ENCODE results near the gene FBN1.
A peak's percentile ranks its signal among the peaks of the same experiment; 100 is the strongest.

The FBN1 gene

DNA sequence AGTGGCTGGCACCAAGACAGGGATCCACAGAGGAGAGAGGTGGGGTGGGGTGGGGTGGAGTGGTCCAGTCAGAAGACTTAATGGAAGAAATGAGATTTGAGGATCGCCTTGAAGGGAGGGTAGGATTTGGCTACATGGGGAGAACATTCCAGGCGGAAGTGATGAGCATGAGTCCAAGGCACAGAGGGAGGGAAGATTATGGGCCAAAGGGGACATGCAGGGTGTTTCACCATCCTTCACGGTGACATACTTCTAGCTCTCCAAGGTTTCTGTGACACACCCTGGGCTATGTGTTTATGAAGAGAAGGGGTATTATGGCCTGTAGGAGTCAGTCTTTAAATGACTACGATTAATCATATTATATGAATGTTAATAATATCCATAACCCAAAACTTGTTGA lies 7.7 kb upstream of the FBN1 start:
- peaks cover 2% of the 10 kb centered on the region for H3K27me3 ChIP-seq (ENCODE audit: insufficient read depth, poor library complexity, severe bottlenecking)
- DNase-seq (ENCODE audit: low spot score) (no peak), ATAC-seq (ENCODE audit: low read depth) (no peak)
- H3K9me3 ChIP-seq (ENCODE audit: severe bottlenecking) = no peaks in the 10 kb centered on the region
- H3K4me3 ChIP-seq (ENCODE audit: severe bottlenecking) = no peak overlapping the region
- H3K4me1 ChIP-seq (ENCODE audit: insufficient read depth, poor library complexity, severe bottlenecking) = no peaks in the 10 kb centered on the region
- TF ChIP-seq, protein P1, sequence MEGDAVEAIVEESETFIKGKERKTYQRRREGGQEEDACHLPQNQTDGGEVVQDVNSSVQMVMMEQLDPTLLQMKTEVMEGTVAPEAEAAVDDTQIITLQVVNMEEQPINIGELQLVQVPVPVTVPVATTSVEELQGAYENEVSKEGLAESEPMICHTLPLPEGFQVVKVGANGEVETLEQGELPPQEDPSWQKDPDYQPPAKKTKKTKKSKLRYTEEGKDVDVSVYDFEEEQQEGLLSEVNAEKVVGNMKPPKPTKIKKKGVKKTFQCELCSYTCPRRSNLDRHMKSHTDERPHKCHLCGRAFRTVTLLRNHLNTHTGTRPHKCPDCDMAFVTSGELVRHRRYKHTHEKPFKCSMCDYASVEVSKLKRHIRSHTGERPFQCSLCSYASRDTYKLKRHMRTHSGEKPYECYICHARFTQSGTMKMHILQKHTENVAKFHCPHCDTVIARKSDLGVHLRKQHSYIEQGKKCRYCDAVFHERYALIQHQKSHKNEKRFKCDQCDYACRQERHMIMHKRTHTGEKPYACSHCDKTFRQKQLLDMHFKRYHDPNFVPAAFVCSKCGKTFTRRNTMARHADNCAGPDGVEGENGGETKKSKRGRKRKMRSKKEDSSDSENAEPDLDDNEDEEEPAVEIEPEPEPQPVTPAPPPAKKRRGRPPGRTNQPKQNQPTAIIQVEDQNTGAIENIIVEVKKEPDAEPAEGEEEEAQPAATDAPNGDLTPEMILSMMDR (IDR thresholded peaks at IDR 0.05; ENCODE audit: poor library complexity, severe bottlenecking) = no peak
- no peak overlapping the region for H3K27ac ChIP-seq (ENCODE audit: poor library complexity, severe bottlenecking)
- no peaks in the 10 kb centered on the region for H3K36me3 ChIP-seq (ENCODE audit: low read depth)

DNA sequence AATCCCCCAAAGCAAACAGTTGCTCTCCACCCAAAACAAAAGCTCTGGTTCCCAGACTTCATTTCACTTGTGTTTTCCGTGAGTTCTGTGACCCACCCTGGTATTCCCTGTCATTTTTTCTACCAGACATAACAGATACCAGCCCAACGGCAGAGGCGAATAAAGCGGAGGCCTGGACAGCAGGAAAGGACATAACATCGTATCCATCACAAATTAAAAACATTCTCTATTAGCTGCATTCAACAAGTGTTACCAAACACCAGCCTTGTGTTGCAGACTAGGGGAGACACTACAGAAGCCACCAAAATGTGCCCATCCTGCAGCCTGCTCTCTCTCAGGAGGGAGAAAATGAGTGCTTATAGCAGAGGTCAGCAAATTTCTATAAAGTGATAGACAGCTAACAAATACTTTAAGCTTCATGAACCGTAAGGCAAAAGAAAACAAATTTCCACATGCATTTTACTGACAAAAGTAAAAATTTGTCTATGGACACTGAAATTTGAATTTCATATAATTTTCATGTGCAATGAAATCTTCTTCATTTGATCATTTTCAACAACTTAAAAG lies 7.1 kb upstream of the FBN1 start:
- H3K36me3 ChIP-seq (ENCODE audit: low read depth) = no peaks in the 10 kb centered on the region
- H3K27ac ChIP-seq (ENCODE audit: poor library complexity, severe bottlenecking) = no peak overlapping the region
- no peaks in the 10 kb centered on the region for H3K4me1 ChIP-seq (ENCODE audit: insufficient read depth, poor library complexity, severe bottlenecking)
- ATAC-seq (ENCODE audit: low read depth) = no peak
- TF ChIP-seq, protein P1 (IDR thresholded peaks at IDR 0.05; ENCODE audit: poor library complexity, severe bottlenecking) = no peak
- no peak overlapping the region for H3K4me3 ChIP-seq (ENCODE audit: severe bottlenecking)
- no peaks in the 10 kb centered on the region for H3K9me3 ChIP-seq (ENCODE audit: severe bottlenecking)
- H3K27me3 ChIP-seq (ENCODE audit: insufficient read depth, poor library complexity, severe bottlenecking) = peaks cover 2% of the 10 kb centered on the region
- DNase-seq (ENCODE audit: low spot score) = no peak

DNA sequence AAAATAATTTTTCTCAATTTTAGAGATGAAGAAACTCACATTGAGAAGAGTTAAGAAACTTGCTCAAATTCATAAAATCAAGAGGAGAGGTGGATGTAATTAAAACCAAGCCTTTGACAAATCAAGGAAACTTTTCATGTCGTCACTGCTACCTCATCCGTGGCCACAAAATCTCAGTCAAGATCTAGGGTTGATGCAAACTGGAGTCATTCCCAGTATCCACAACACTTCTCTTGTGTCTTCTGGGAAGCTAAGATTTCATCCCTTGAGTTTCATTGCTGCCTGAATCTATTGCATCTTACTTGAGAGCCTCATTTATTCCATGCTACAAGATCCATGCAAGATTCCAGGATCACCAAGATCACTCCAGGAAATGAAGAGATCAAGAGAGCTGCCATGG lies 5.4 kb upstream of the FBN1 start:
- Histone ChIP-seq H3K27ac (ENCODE audit: poor library complexity, severe bottlenecking) (no peak overlapping the region), H3K36me3 (ENCODE audit: low read depth) (no peaks in the 10 kb centered on the region), H3K9me3 (ENCODE audit: severe bottlenecking) (no peaks in the 10 kb centered on the region), H3K4me1 (ENCODE audit: insufficient read depth, poor library complexity, severe bottlenecking) (no peaks in the 10 kb centered on the region), H3K4me3 (ENCODE audit: severe bottlenecking) (no peak overlapping the region), H3K27me3 (ENCODE audit: insufficient read depth, poor library complexity, severe bottlenecking) (no peaks in the 10 kb centered on the region)
- no peak for DNase-seq (ENCODE audit: low spot score)
- no peak for ATAC-seq (ENCODE audit: low read depth)
- TF ChIP-seq, protein P1 (IDR thresholded peaks at IDR 0.05; ENCODE audit: poor library complexity, severe bottlenecking) = no peak

DNA sequence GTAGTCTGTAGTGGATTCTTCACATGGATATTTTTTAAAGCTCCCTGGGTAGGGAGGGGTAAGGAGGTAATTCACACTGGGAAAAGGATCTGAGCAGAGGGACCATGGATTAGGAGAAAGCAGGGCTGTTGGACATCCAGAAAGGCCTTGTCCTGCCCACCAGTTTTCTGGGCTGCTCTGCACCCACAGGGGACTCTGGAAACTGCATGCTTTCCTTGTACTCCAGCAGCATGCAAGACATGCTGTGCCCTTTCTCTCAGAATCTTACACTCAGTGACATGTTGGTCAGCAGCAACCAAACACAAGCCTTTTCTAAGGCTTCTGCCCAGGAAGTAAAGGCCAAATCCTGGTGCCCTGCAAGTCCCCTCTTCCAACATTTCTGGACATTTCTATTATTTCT lies 2.5 kb upstream of the FBN1 start:
- no peak overlapping the region for H3K4me3 ChIP-seq (ENCODE audit: severe bottlenecking)
- TF ChIP-seq, protein P1 (IDR thresholded peaks at IDR 0.05; ENCODE audit: poor library complexity, severe bottlenecking) = peak; percentile 16
- H3K27me3 ChIP-seq (ENCODE audit: insufficient read depth, poor library complexity, severe bottlenecking) = no peaks in the 10 kb centered on the region
- H3K9me3 ChIP-seq (ENCODE audit: severe bottlenecking) = no peaks in the 10 kb centered on the region
- H3K27ac ChIP-seq (ENCODE audit: poor library complexity, severe bottlenecking) = no peak overlapping the region
- H3K4me1 ChIP-seq (ENCODE audit: insufficient read depth, poor library complexity, severe bottlenecking) = peaks cover 4% of the 10 kb centered on the region
- DNase-seq (ENCODE audit: low spot score) = no peak
- H3K36me3 ChIP-seq (ENCODE audit: low read depth) = no peaks in the 10 kb centered on the region
- no peak for ATAC-seq (ENCODE audit: low read depth)

DNA sequence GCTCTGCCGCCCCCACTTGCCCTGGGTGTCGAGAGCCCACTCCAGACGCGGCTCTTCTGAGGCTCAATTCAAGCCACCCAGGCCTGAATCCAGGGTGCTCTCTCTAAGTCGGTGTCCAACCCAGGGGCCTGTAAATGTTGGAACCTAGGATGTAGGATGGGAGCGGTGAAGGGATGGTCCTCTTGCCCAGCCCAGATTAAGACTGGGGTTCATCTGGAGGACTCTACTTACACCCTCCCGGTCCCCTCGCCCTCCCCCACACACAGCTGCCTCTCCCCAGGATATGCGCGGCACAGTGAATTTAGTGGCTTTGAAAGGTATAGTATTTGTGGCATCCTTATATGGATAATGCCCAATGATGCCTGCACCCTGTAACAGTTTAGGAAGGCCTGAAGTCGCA lies 822 bp upstream of the FBN1 start:
- Histone ChIP-seq H3K4me3 (ENCODE audit: severe bottlenecking) (peak overlapping the region; percentile 59), H3K27me3 (ENCODE audit: insufficient read depth, poor library complexity, severe bottlenecking) (no peaks in the 10 kb centered on the region), H3K36me3 (ENCODE audit: low read depth) (no peaks in the 10 kb centered on the region), H3K4me1 (ENCODE audit: insufficient read depth, poor library complexity, severe bottlenecking) (peaks cover 7% of the 10 kb centered on the region), H3K27ac (ENCODE audit: poor library complexity, severe bottlenecking) (peak overlapping the region; percentile 29), H3K9me3 (ENCODE audit: severe bottlenecking) (no peaks in the 10 kb centered on the region)
- DNase-seq (ENCODE audit: low spot score) (no peak), ATAC-seq (ENCODE audit: low read depth) (no peak)
- TF ChIP-seq, protein P1 (IDR thresholded peaks at IDR 0.05; ENCODE audit: poor library complexity, severe bottlenecking) = no peak
